ENCODE data around the gene FHIT.

FHIT gene
- total RNA-seq, result 2.2 to 80.1 (median 26.4) reads per million in 3 experiments

GRCh38 chr3:61251174-61251972 is at the start of gene FHIT:
Gene FHIT (minus strand): TSS chr3:61251452.
- DNase-seq, result peak; percentile 85

GRCh38 chr3:61300786-61301185 is 49.5 kb upstream of the FHIT start:
- DNase-seq, result no peak

DNA sequence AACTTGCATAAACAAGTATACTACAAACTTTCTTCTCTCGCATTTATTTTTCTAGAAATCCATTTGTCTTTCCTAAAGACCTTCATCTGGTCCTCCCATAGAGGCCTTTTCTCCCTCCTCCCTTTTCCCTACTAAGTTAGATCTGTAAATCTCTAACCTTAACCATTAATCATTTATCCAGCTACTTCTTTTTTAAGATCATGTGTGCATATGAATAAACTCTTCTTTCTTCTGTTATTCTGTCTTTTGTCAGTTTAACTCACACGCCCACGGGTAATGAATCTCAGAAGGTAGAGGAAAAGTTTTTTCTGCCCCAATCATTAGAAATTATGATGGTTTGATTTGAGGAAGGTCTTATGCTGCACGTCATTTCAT is 48.7 kb upstream of the FHIT start:
- DNase-seq, result no peak

DNA sequence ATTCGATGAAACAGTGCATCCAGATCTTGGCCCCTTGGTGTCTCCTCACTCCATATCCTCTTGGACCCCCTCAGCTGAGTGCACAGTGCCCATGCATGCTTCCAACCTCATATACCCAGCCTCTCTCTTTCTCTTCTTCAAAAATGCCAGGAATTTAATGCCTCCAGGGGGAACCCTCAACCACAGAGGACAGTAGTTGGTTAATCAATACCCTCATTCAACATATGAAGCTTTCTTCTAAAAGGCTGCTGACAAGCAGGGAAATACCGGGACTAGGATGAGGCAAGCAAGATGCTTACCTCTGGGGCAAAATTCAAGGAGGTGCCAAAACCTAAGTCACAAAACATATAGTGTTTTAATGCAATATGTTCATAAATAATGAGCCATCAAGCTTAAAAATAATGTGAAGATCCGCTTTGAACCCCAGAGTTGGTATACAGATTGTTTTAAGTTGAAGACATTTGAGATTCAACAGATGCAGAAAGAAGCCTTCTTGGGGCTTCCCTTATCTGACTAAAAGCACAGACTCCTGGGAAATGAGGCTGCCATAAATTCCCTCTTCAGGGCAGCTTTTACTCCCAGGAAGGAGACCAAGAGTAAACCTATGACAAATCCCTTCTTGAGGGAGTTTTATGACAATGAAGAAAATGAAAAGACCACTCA is 48.2 kb upstream of the FHIT start:
- DNase-seq, result no peak

DNA sequence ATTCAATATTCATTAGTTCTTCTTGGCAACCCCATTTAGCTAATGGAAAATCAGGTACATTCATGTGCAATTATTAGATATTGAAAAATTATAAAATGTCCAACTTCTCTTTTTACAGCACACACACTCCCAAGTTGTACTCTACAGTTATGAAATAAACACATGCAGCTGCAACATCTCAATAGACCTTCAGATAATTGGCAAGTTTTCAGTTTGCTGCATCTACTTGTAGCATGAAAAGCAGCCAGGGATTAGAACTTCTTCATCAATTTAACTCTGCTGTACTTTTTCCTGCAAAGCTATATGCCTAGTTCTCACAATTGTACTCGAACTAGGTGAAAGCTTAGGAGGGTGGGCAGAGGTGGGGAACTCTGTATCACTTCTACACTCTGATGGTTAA is 46.6 kb upstream of the FHIT start:
- no peak for DNase-seq

DNA sequence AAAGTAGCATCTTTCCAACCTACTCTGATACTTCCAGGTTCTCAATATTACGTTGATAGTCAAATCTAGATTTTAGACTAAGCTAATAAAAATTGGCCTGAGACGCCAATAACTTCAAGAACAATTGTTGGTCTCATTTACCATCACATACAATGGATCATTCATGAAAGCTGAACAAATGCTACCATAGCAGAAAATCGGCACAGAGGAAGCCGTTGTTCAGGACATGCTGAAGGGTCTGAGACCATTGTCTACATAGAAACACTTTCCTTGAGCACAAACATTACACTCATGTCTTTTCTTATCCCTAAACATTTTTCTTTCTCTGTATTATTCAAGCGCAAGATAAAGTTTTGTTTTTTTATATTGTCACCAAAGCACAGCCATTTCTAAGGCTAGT is 37.2 kb upstream of the FHIT start:
- no peak for DNase-seq

DNA sequence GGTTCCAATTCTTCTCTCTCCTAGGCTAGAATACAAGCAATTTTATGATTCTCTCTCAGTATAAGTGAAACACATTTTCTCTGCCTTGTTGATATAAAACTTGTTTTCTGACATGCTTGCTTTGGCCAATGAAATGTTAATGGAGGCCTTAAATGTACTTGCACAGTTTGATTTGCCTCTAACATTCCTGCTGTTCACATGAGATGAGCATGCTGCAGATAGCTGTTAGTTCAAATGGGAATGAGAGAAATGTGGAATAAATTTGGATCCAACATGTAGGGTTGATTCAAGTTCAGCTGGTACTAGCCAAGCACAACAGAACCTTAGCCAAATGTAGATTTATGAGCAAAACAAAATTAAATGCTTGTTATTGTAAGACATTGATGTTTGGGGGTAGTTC is 32.6 kb upstream of the FHIT start:
- no peak for DNase-seq

GRCh38 chr3:61278713-61279112 is 27.5 kb upstream of the FHIT start:
- DNase-seq, result no peak

DNA sequence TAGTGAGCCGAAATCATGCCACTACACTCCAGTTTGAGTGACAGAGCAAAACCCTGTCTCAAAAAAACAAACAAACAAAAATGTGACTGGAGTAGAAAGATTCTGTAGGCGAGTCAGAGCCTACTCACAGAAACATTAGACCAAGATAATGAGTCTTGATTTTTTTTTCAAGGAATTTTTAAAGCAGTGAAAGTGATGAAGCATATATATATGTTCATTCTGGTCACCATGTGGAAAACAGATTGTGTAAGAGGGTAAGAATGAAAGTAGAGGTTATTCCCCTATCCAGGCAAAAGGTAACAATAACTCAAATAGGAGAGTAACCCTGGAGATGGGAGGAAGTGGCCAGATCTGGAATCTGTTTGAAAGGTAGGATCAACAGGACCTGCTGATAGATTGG is 26.2 kb upstream of the FHIT start:
- DNase-seq, result no peak

GRCh38 chr3:61269435-61269834 is 18.2 kb upstream of the FHIT start:
- DNase-seq, result no peak

DNA sequence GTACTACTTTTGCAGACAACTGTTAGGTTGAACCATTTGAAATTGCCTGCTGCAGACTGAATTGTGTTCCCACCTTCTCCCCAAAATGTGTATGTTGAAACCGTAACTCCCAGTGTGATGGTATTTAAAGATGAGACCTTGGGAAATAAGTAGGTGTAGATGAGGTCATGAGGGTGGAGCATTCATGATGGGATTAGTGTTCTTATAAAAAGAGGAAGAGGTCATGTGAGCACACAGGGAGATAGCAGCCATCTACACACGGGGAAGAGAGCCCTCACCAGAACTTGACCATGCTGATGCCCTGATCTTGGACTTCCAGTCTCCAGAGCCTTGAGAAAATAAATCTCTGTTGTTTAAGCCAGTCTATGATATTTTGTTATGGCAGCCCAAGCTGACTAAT is 17.4 kb upstream of the FHIT start:
- no peak for DNase-seq

DNA sequence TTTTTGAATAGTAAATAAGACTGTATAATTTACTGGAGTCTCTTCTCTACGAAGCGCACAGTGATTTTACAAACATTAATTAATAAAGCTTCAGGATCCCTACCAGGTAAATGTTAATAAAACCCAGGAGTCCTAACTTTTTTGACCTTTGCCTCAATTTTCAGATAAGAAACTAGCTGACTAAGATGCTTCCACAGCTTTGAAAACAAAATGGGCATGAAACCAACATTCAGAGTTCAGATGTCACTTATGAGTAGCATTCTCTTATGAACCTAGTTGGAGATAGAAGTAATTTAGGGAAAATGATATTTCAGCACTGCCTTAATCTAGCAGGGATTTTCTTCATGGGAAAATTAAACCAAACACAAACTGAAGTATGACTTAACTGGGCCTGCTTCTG is 13.0 kb upstream of the FHIT start:
- no peak for DNase-seq

DNA sequence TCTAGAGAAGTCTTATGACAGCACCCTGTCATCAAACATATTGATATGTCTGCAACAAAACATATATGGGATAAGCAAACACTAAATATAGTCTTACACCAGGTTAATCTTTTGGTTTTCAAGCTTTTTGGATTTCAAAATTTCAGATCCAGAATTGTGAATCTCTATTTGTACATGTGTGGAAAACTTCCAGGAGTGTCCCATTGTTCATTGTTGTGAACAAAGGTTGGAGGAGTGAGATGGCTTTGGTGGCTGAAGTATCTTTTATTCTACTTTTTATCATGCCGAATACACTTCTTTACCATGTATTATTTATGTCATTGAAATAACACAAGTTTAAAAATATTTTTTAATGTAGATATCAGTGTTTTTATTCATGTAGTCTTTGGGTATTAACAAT is 5.9 kb upstream of the FHIT start:
- no peak for DNase-seq

GRCh38 chr3:61253756-61254155 is 2.5 kb upstream of the FHIT start:
- DNase-seq, result no peak

GRCh38 chr3:61252836-61253235 is 1.6 kb upstream of the FHIT start:
- DNase-seq, result no peak

DNA sequence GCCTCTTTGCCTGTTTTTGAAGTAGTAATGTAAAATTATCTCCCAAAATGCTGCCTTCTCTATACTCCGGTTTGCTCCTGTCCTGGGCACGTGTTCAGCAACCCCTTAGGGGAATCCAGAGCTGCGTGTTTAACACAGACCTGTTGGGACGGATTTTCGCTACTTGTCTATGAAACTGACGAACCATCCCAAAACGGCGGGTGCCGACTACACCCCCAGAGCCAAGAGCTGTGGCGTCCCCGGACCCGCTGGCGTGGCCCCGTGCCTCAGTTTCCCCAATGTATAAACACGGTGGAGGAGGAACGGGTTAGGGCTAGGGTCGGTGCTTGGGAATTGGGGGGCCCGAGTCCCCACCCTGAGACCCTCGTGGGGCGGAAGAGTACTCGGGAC is 473 bp downstream of the FHIT start:
- DNase-seq, result peak; percentile 12

DNA sequence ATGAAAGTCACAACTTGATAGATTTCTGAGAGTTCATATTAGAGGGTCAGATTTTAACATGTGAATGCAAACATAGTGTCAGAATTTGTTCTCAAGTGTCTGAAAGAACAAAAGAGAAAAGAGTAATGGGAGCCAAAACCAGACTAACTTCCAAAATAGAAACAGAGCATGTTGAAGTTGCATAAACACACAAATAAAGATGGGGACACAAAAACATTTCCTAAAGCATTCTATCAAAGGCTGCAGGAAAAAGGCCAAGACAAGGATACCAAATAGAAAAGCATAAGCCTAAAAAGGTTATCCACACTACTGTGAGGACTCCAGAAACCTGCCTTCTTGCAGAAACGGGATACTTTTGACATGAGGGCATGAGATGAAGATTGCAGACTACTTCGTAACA is 2.8 kb downstream of the FHIT start:
- no peak for DNase-seq

DNA sequence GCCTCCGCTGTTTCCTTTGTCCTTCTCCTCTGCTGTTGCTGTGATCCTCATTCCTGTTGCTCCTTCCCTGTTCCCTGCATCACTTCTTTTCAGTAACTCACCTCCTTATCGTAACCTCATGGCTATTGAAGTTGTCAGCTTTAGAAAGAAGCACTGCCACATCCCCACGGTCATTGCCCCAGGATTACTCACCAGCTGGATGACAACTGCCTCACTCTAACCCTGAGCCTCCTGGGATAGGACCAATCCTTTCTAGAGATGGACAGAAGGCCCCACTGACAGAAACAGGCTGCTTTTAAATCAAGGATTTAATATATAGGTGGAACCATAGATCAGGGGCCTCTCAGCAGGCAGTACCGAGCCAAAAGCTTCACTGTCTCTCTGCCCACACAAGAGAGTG is 4.1 kb downstream of the FHIT start:
- no peak for DNase-seq

DNA sequence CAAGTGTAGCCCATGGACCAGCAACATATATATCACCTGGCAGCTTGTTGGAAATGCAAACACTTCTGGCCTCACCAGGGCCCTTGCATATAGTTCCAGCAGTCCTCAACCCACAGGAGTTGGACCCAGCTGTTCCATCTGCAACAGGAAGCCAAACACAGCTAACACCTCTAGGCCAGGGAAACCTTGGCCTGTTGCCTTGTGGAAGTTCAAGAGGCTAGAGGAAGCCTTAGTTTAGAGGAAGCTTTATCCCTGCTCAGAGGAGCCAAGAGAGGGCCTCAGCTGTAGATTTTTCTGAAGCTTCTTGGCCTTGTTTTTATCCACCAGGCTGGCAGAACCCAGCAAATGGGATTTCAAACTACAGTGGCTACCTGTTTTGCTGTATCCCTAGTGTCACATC is 11.4 kb downstream of the FHIT start:
- no peak for DNase-seq

DNA sequence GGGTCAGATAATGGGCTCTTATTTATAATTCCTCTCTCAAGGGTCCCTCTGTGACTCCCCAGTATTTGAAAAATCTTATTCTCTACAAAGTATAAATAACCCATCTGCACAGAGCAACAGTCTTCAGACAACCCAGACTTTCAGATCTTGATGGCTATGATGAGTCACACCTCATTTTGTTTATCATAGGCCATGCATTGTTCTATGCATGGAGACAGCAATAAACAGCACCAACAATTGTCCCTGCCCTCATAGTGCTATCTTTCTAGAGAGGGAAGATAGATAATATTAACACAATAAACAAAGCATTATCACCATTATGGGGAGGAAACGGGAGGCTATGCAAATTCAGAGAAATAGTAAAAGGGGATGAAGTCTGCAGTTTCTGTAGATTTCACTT is 13.4 kb downstream of the FHIT start:
- no peak for DNase-seq

DNA sequence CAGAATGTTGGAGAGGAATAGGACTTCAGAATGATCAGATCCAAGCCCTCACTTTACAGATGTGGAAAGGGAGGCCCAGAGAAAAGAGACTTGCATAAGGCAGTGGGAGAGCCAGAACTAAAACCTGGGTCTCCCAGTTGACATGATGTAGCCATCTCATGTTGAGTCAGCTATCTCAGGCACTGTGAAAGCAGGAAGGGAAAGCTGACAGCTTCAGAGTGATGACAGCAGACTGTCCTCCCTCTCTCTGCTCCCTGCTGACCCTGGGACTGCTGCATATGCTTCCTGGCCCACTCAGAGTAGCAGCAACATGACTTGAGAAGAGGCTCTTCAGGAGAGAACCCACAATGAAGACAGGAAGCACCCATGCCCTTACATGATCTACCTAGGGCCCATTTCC is 14.7 kb downstream of the FHIT start:
- DNase-seq, result no peak

GRCh38 chr3:61233746-61234145 is 17.5 kb downstream of the FHIT start:
- DNase-seq, result no peak

DNA sequence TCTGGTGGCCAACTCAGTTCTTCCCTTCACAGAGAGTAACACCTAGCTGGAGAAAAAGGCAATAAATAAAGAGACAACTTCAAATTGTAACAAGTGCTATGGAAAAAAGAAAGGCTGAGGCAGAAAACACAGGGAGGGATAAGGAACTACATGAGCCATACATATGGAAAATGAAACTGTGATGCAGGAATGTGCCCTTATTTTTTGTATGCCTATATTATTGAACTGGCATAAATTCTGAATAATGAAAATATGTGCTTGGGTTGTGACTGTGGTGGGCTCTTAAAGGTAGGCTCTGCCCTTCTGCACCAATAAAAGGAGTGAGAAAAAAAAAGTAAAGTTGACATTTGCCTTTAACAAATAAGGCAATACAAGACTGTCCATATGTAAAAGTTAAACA is 19.6 kb downstream of the FHIT start:
- no peak for DNase-seq

DNA sequence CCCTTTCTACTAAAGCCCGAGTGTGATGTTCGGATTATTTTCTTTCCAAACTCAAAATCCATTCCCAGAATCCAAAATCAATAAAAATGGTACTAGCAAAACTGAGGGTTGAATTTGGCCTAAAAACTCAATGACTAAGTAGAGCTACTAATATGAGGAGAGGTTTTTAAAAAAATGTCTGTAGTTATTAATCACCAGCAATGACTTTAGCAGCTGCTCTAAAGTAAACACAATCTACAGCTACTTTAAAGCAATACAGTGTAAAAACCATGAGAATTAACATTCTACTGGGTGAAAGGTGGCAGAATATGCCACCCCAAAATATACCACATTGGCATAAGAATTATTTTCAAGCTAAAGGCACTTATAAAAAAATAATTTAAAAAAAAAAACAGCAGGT is 23.5 kb downstream of the FHIT start:
- DNase-seq, result no peak

DNA sequence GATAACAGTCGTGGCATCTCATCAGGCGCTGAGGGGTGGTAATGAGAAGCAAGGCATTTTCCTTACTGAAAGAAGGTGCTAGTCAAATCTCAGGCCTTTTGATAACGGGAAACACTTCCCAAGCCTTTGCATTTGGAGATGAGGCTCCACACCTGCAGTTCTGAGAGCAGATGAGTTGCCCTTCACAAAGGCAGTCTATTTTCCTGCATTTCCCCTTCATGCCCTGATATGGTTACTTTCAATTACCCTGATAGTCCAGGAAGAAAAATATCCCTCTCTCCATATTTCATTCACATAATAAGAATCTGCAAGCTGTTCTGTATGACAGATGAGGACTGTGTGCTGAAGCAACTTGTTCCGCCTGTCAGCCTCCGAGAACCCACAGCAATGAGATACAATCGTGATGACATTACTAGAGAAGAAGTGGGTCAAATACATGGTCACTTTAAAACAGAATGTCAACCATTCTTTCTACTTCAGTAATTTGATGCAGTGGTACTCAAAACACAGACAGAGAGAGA is 25.0 kb downstream of the FHIT start:
- DNase-seq, result no peak

All from central memory CD4-positive, alpha-beta T cell (primary cell).